Subcutaneous adipose tissue (tissue), 4 donors: ENCODE results near the gene KRT6C. TPM values are rescaled to one million over a fixed set of nuclear protein-coding genes. Genes with fewer than 3 reads are reported as not detected.

Experiments
- CTCF ChIP-seq: fragments of 450-650 bp; IDR thresholded peaks from one replicate; pipeline ENCODE4 v1.5.1; 2016; ENCODE audit warnings: low read depth, mild to moderate bottlenecking, control low read depth, antibody characterized with exemption, moderate library complexity
- total RNA-seq, 4 donors: library from RNA; depleted of rRNA; stranded (reverse); fragments of >200 nt; gene quantifications; one replicate each; pipeline ENCODE4 v1.1.0, GENCODE V29; 2016

The KRT6C gene
- total RNA-seq, 4 donors from 2014 or later = not detected

GRCh38 chr12:52440821-52441319, 32.7 kb downstream of the KRT6C start:
- TF ChIP-seq CTCF = no peak

GRCh38 chr12:52439845-52440244, 33.8 kb downstream of the KRT6C start:
- TF ChIP-seq CTCF = no peak

GRCh38 chr12:52439420-52439819, 34.2 kb downstream of the KRT6C start:
- TF ChIP-seq CTCF = no peak

GRCh38 chr12:52438305-52439301, 35.0 kb downstream of the KRT6C start:
- no peak for TF ChIP-seq CTCF

GRCh38 chr12:52437508-52437907, 36.1 kb downstream of the KRT6C start:
- TF ChIP-seq CTCF = no peak

GRCh38 chr12:52436828-52437474, 36.7 kb downstream of the KRT6C start:
- TF ChIP-seq CTCF = no peak
